Gastroesophageal sphincter (tissue), 3 donors: ENCODE measurements around the gene RAB18.

Experiments
- EP300 ChIP-seq: sonication (generic); formaldehyde crosslinking; IDR thresholded peaks from one replicate; pipeline ENCODE4 v1.6.1; 2017; ENCODE audit warnings: antibody characterized with exemption, mild to moderate bottlenecking
- POLR2A ChIP-seq, 2 donors: fragments of 450-650 bp; IDR thresholded peaks; one replicate each; pipeline ENCODE4 v1.6.1; 2017; ENCODE audit warnings: antibody characterized with exemption in 2 of 2, mild to moderate bottlenecking in 2 of 2, moderate library complexity in 1 of 2
- POLR2AphosphoS5 ChIP-seq: sonication (generic); formaldehyde crosslinking; IDR thresholded peaks from one replicate; pipeline ENCODE4 v1.6.1; 2017; ENCODE audit warnings: antibody characterized with exemption
- TF ChIP-seq, protein P1 (sequence below), 4 experiments: fragments of 200-600 bp in 2 of 4; fragments of 450-650 bp in 2 of 4; sonication (generic) in 1 of 4; IDR thresholded peaks; one replicate each; pipeline ENCODE4 v1.5.1; 2017 to 2019; ENCODE audit warnings: antibody characterized with exemption in 4 of 4, mild to moderate bottlenecking in 2 of 4, moderate library complexity in 2 of 4

GRCh38 chr10:27513451-27514191, 9.5 kb downstream of the RAB18 start:
- TF ChIP-seq, protein P1, sequence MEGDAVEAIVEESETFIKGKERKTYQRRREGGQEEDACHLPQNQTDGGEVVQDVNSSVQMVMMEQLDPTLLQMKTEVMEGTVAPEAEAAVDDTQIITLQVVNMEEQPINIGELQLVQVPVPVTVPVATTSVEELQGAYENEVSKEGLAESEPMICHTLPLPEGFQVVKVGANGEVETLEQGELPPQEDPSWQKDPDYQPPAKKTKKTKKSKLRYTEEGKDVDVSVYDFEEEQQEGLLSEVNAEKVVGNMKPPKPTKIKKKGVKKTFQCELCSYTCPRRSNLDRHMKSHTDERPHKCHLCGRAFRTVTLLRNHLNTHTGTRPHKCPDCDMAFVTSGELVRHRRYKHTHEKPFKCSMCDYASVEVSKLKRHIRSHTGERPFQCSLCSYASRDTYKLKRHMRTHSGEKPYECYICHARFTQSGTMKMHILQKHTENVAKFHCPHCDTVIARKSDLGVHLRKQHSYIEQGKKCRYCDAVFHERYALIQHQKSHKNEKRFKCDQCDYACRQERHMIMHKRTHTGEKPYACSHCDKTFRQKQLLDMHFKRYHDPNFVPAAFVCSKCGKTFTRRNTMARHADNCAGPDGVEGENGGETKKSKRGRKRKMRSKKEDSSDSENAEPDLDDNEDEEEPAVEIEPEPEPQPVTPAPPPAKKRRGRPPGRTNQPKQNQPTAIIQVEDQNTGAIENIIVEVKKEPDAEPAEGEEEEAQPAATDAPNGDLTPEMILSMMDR (IDR thresholded peaks at IDR 0.05) = no peak
- TF ChIP-seq POLR2A (IDR thresholded peaks at IDR 0.05) (no peak), POLR2AphosphoS5 (no peak), EP300 (no peak)
